Measurements from ENCODE around the gene AIMP1. TPM values are rescaled to one million over a fixed set of nuclear protein-coding genes. Genes with fewer than 3 reads are reported as not detected.

The AIMP1 gene
- 26.0 and 27.4 TPM in 2 replicates for total RNA-seq

DNA sequence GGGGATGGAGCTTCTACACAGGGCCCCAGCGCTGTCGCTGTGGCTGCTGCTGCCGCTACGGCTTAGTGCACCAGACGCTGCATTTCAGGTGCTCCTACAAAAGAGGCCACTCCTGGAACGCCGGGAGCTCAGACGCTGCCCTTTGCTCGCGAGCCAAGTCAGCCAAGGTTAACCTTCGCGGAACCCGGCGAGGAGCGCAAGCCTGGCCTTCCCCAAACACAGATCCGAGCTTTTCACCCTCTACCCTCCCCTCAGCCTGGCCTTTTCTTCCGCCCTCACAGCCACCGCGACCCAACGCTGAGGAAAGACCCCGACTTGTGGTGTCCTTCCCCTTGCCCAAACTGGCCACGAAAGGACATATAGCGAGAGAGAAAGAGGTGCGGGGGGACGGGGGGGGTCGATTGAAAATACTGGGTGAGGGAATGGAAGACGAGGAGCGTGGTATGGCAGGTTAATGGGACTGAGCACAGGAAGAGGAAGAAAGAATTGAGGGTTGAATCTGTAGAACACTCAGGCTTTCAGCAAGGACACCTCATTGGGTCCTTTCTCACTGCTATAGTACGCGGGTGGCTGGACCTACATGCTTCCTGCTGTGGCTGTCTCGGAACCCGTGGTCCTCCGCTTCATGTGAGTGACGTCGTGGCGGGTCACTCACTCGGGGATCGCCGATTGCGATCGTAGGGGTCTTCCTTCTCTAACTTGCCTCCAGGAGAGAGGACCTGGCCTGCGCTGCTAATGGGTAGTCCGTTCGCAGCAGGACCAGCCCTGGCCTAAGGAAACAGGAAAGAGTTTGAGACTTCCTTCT, at the start of gene AIMP1, which contains the start of gene TBCK:
Gene AIMP1 (plus strand): TSS at position 583 of the 805 bp plus-strand sequence. CDS start 8,460 bp downstream, outside the sequence.
Gene TBCK (minus strand): TSS at position 242 of the 805 bp plus-strand sequence. CDS start 7,249 bp downstream, outside the sequence.
- no peak for FAIRE-seq
- H3K27me3 ChIP-seq (ENCODE audit: control insufficient read depth, insufficient read depth, low read length), result no peaks in the 10 kb centered on the region
- DNase-seq (ENCODE audit: low read depth), result peak; percentile 76
- no peak for TF ChIP-seq CTCF (IDR thresholded peaks at IDR 0.05; ENCODE audit: insufficient read depth, low read length, severe bottlenecking)
- H3K4me3 ChIP-seq (ENCODE audit: low read depth, low read length), result peak within 1 kb of the TSS; percentile 51
- H3K36me3 ChIP-seq (ENCODE audit: control insufficient read depth, insufficient read depth, low read length), result no peaks in the 10 kb centered on the region

GRCh38 chr4:106268786-106269185, 47.6 kb upstream of the AIMP1 start:
- no peak for DNase-seq (ENCODE audit: low read depth)
- no peaks in the 10 kb centered on the region for H3K36me3 ChIP-seq (ENCODE audit: control insufficient read depth, insufficient read depth, low read length)
- H3K4me3 ChIP-seq (ENCODE audit: low read depth, low read length), result no peak overlapping the region
- FAIRE-seq, result no peak
- H3K27me3 ChIP-seq (ENCODE audit: control insufficient read depth, insufficient read depth, low read length), result no peaks in the 10 kb centered on the region
- TF ChIP-seq CTCF (IDR thresholded peaks at IDR 0.05; ENCODE audit: insufficient read depth, low read length, severe bottlenecking), result no peak

GRCh38 chr4:106269711-106270110, 46.6 kb upstream of the AIMP1 start:
- no peaks in the 10 kb centered on the region for H3K36me3 ChIP-seq (ENCODE audit: control insufficient read depth, insufficient read depth, low read length)
- TF ChIP-seq CTCF (IDR thresholded peaks at IDR 0.05; ENCODE audit: insufficient read depth, low read length, severe bottlenecking), result no peak
- no peak overlapping the region for H3K4me3 ChIP-seq (ENCODE audit: low read depth, low read length)
- no peak for FAIRE-seq
- DNase-seq (ENCODE audit: low read depth), result no peak
- no peaks in the 10 kb centered on the region for H3K27me3 ChIP-seq (ENCODE audit: control insufficient read depth, insufficient read depth, low read length)

DNA sequence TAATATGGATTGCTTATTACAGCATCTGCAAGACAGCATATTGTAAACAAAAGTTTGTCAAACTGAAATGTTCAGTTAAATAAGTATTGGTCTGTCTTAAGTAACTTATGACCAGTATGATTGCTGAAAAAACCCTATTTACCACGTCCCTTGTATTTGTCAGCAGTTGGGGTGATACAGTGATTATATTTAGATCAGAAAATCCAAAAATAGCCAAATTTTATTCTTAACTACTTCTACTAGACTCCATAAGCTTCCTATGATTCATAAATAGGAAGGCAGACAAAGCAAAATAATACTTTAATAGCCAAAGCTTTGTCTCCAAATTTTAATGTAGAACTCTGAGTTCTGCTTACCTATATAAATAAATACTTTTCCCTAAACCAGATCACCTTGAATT, 45.6 kb upstream of the AIMP1 start:
- Histone ChIP-seq H3K27me3 (ENCODE audit: control insufficient read depth, insufficient read depth, low read length) (no peaks in the 10 kb centered on the region), H3K36me3 (ENCODE audit: control insufficient read depth, insufficient read depth, low read length) (no peaks in the 10 kb centered on the region), H3K4me3 (ENCODE audit: low read depth, low read length) (no peak overlapping the region)
- FAIRE-seq (no peak), DNase-seq (ENCODE audit: low read depth) (no peak)
- no peak for TF ChIP-seq CTCF (IDR thresholded peaks at IDR 0.05; ENCODE audit: insufficient read depth, low read length, severe bottlenecking)

- no peak for TF ChIP-seq CTCF (IDR thresholded peaks at IDR 0.05; ENCODE audit: insufficient read depth, low read length, severe bottlenecking)
- Histone ChIP-seq H3K4me3 (ENCODE audit: low read depth, low read length) (no peak overlapping the region), H3K36me3 (ENCODE audit: control insufficient read depth, insufficient read depth, low read length) (no peaks in the 10 kb centered on the region), H3K27me3 (ENCODE audit: control insufficient read depth, insufficient read depth, low read length) (no peaks in the 10 kb centered on the region)
- DNase-seq (ENCODE audit: low read depth) (no peak), FAIRE-seq (no peak)
Measured at GRCh38 chr4:106273831-106274230, 42.5 kb upstream of the AIMP1 start.

Data from bronchial epithelial cell (primary cell).